Ammon's horn (tissue), 1 donor: ENCODE results near the gene PTPN11.
"Not testable (repeated sequence)": the region's sequence is repeated elsewhere in the genome, so short reads cannot be mapped to it uniquely, and the experiment has no call there.

Experiments used
- DNase-seq: peaks from one replicate; pipeline ENCODE4 v3.0.0-alpha.2; 2016; ENCODE audit warnings: low spot score

The PTPN11 gene

GRCh38 chr12:112409064-112409905, 9.5 kb upstream of the PTPN11 start, which contains the start of gene RPL6:
RPL6 (minus strand) TSS chr12:112409605; CDS start chr12:112408656, 949 bp downstream.
- peak; percentile 92 for DNase-seq

- no peak for DNase-seq
These were observed 8.9 kb upstream of the PTPN11 start for GRCh38 chr12:112409906-112410244.

- no peak for DNase-seq
These were observed 4.7 kb upstream of the PTPN11 start for GRCh38 chr12:112413855-112414625.

GRCh38 chr12:112415457-112415856, 3.3 kb upstream of the PTPN11 start:
- not testable (repeated sequence) for DNase-seq

- no peak for DNase-seq
These were observed 507 bp upstream of the PTPN11 start for GRCh38 chr12:112418273-112418607.

- DNase-seq = peak; percentile 28
These were observed 768 bp downstream of the PTPN11 start for GRCh38 chr12:112419297-112420133.

GRCh38 chr12:112420740-112421139, 2.0 kb downstream of the PTPN11 start:
- DNase-seq = no peak

- DNase-seq = no peak
These were observed 2.6 kb downstream of the PTPN11 start for GRCh38 chr12:112421363-112421762.

- peak; percentile 86 for DNase-seq
These were observed 3.8 kb downstream of the PTPN11 start for GRCh38 chr12:112422531-112422930.

- DNase-seq = no peak
These were observed 5.4 kb downstream of the PTPN11 start for GRCh38 chr12:112424126-112424525.

- no peak for DNase-seq
These were observed 7.0 kb downstream of the PTPN11 start for GRCh38 chr12:112425582-112426382.

GRCh38 chr12:112427760-112428159, 9.0 kb downstream of the PTPN11 start:
- DNase-seq = no peak

- no peak for DNase-seq
These were observed 12.2 kb downstream of the PTPN11 start for GRCh38 chr12:112430929-112431328.

- DNase-seq = no peak
These were observed 13.2 kb downstream of the PTPN11 start for GRCh38 chr12:112431965-112432364.

GRCh38 chr12:112433551-112433950, 14.8 kb downstream of the PTPN11 start:
- no peak for DNase-seq

GRCh38 chr12:112438645-112439044, 19.9 kb downstream of the PTPN11 start:
- DNase-seq = not testable (repeated sequence)

- DNase-seq = no peak
These were observed 21.0 kb downstream of the PTPN11 start for GRCh38 chr12:112439769-112440168.

- not testable (repeated sequence) for DNase-seq
These were observed 21.9 kb downstream of the PTPN11 start for GRCh38 chr12:112440653-112441052.

GRCh38 chr12:112443916-112444315, 25.2 kb downstream of the PTPN11 start:
- no peak for DNase-seq

GRCh38 chr12:112446008-112446725, 27.4 kb downstream of the PTPN11 start:
- DNase-seq = no peak

GRCh38 chr12:112447106-112447505, 28.4 kb downstream of the PTPN11 start:
- no peak for DNase-seq
